Stomach (tissue), 9 donors: ENCODE measurements around the gene NAV2. TPM values are rescaled to one million over a fixed set of nuclear protein-coding genes. Genes with fewer than 3 reads are reported as not detected.

Source experiments
- DNase-seq, 2 donors: peaks; one replicate each; pipeline versions ENCODE4 v3.0.0 to v3.0.0-alpha.2; 2013 to 2019
- H3K27ac ChIP-seq, 5 donors: fragments of 200-600 bp in 4 of 5; sonication (generic) in 4 of 5; one replicate each; pipeline ENCODE4 v1.5.1; 2013 to 2019; ENCODE audit warnings: mild to moderate bottlenecking in 1 of 5, moderate library complexity in 1 of 5
- H3K27me3 ChIP-seq, 3 donors: fragments of 200-600 bp; sonication (generic); one replicate each; pipeline ENCODE4 v1.5.1; 2017 to 2019; ENCODE audit warnings: mixed run types in 1 of 3
- H3K36me3 ChIP-seq, 4 donors: fragments of 200-600 bp; sonication (generic); 1 replicate in 3 of 4; 2 replicates in 1 of 4; pipeline ENCODE4 v1.5.1; 2016 to 2019
- H3K4me1 ChIP-seq, 4 donors: fragments of 200-600 bp; sonication (generic); one replicate each; pipeline ENCODE4 v1.5.1; 2016 to 2019
- H3K4me3 ChIP-seq, 4 donors: fragments of 200-600 bp; sonication (generic) in 3 of 4; one replicate each; pipeline ENCODE4 v1.5.1; 2016 to 2019; ENCODE audit warnings: mild to moderate bottlenecking in 1 of 4
- H3K9me3 ChIP-seq, 4 donors: fragments of 200-600 bp; sonication (generic); one replicate each; pipeline ENCODE4 v1.5.1; 2016 to 2019
- CTCF ChIP-seq, 7 experiments: fragments of 450-650 bp in 4 of 7; fragments of 200-600 bp in 3 of 7; sonication (generic) in 3 of 7; IDR thresholded peaks; one replicate each; pipeline ENCODE4 v1.5.1; 2016 to 2019; ENCODE audit warnings: antibody characterized with exemption in 7 of 7, control low read depth in 2 of 7, mild to moderate bottlenecking in 1 of 7
- EP300 ChIP-seq: sonication (generic); formaldehyde crosslinking; IDR thresholded peaks from one replicate; pipeline ENCODE4 v1.6.1; 2017; ENCODE audit warnings: antibody characterized with exemption
- POLR2A ChIP-seq, 4 donors: fragments of 450-650 bp; IDR thresholded peaks; one replicate each; pipeline ENCODE4 v1.6.1; 2016; ENCODE audit warnings: antibody characterized with exemption in 4 of 4, control low read depth in 2 of 4, mild to moderate bottlenecking in 1 of 4, moderate library complexity in 1 of 4
- POLR2AphosphoS5 ChIP-seq, 3 donors: sonication (generic); formaldehyde crosslinking; IDR thresholded peaks; one replicate each; pipeline ENCODE4 v1.6.1; 2016; ENCODE audit warnings: antibody characterized with exemption in 3 of 3
- WGBS, 5 donors: extraction: QIAGEN DNeasy Blood & Tissue Kit in 3 of 5; methylation state at CpG; one replicate each; pipeline versions ENCODE4 v1.1.5 to v1.1.7; 2013 to 2018; 5-methylcytosine and 5-hydroxymethylcytosine counted together
- intact Hi-C: fragments of 100-400 bp; cut with DNase I; formaldehyde crosslinking; loops from one replicate; pipeline ENCODE4 v1.15.1; 2023; ENCODE audit warnings: low total_unique reads
- polyA plus RNA-seq, 3 donors: library from polyadenylated mRNA; stranded (reverse); fragments of 200-250 nt; gene quantifications; one replicate each; pipeline ENCODE4 v1.2.3, GENCODE V29; 2013
- total RNA-seq, 5 donors: library from RNA; depleted of rRNA; stranded (reverse); fragments of >200 nt; gene quantifications; one replicate each; pipeline versions ENCODE4 v1.1.0 to v1.2.3, GENCODE V29; 2014 to 2016
- donor health status: healthy with polysubstance abuse.
- donor health status: Bipolar disorder and iron deficiency.
- donor health status: healthy.

NAV2 gene
- total and polyA plus RNA-seq, 8 donors: 1.8 to 92.4 (median 7.9) TPM

- H3K36me3 ChIP-seq: peaks cover 0 to 43% (median 27%) of the 10 kb centered on the region in 4 donors
- 93 to 98% (median 94%) methylated on average over 2 of the region's 2 CpGs for WGBS, 5 donors
- peaks cover 0 to 4% (median 0%) of the 10 kb centered on the region in 4 donors for H3K9me3 ChIP-seq
- TF ChIP-seq POLR2A (IDR thresholded peaks at IDR 0.05): no peak
- no peak for TF ChIP-seq POLR2AphosphoS5 (IDR thresholded peaks at IDR 0.05)
- TF ChIP-seq CTCF (IDR thresholded peaks at IDR 0.05): no peak
- TF ChIP-seq EP300: no peak
- no peak for DNase-seq
- H3K4me3 ChIP-seq: no peak overlapping the region
- intact Hi-C loops: no loop called here
- H3K27ac ChIP-seq: no peak overlapping the region
- H3K4me1 ChIP-seq: peaks cover 0 to 12% (median 0%) of the 10 kb centered on the region in 4 donors
- H3K27me3 ChIP-seq: no peaks in the 10 kb centered on the region
Measured at GRCh38 chr11:19836666-19837065, 124.0 kb downstream of the NAV2 start.

DNA sequence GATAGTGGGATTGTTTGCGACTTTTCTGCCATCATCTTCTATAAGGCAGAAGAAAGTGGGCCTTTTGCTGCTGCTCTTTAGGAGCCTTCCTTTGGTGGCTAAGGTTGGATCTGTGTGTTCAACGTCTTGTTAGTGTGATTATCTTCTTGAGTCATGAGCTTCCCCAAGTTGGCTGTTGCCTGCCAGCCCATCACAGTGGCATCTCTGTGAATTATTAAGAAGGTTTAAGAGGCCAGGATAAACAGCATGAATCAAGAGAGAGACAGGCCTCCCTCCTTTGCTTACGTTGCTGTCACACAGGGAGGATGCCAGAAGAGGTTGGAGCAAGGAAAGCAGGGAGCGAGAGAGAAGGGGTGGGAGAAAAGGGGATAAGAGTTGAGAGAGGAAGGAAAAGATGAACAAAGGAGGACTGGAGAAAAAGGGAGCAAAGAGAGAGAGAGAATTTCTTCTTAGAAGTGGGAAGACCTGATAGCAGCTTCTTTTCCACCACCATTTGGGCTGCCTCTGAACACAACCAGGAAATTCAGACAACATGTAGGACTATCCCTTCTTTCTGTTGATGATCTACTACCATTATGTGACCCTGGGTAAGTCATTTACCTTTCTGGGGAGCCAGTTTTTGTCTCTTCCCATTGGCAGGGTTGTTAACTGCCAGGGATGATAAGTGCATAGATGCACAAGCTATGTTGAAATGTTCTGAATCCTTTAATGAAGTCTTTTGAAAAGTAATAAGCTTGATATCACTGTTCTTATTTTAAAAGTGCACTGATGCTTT is 126.5 kb downstream of the NAV2 start:
- Histone ChIP-seq H3K27ac (no peak overlapping the region), H3K36me3 (peaks cover 0 to 24% (median 9%) of the 10 kb centered on the region in 4 donors), H3K4me3 (no peak overlapping the region), H3K4me1 (peaks cover 0 to 18% (median 0%) of the 10 kb centered on the region in 4 donors), H3K27me3 (no peaks in the 10 kb centered on the region), H3K9me3 (no peaks in the 10 kb centered on the region)
- WGBS, 5 donors: 83 to 90% (median 86%) methylated on average over 4 of the region's 4 CpGs
- TF ChIP-seq POLR2A (IDR thresholded peaks at IDR 0.05) (no peak), CTCF (IDR thresholded peaks at IDR 0.05) (no peak)
- intact Hi-C loops: no loop called here
- no peak for DNase-seq

DNA sequence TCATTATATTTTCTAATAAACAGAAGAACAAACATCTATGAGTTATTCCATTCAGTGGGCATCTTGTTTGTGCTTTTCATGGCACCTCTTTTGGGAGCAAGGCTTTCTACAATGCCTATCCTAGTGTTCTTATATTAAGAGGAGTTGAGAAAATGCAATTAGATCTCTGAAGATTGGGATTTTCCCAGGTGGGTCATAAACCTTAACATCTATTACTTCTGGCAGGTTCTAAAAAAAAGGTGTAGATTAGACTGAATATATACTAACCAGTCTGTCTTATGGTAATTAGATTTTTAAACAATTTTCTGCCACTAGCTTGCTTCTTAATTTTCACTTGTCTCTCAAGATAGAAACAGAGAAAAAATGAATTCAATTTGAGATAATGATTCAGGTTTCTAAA is 128.3 kb downstream of the NAV2 start:
- Histone ChIP-seq H3K27me3 (no peaks in the 10 kb centered on the region), H3K4me3 (no peak overlapping the region), H3K27ac (no peak overlapping the region), H3K4me1 (peaks cover 0 to 18% (median 5%) of the 10 kb centered on the region in 4 donors), H3K36me3 (peaks cover 0 to 8% (median 0%) of the 10 kb centered on the region in 4 donors), H3K9me3 (no peaks in the 10 kb centered on the region)
- TF ChIP-seq POLR2A (IDR thresholded peaks at IDR 0.05): no peak
- no peak for TF ChIP-seq CTCF (IDR thresholded peaks at IDR 0.05)
- no peak for TF ChIP-seq EP300
- no peak for TF ChIP-seq POLR2AphosphoS5 (IDR thresholded peaks at IDR 0.05)
- no peak for DNase-seq
- intact Hi-C loops: no loop called here

DNA sequence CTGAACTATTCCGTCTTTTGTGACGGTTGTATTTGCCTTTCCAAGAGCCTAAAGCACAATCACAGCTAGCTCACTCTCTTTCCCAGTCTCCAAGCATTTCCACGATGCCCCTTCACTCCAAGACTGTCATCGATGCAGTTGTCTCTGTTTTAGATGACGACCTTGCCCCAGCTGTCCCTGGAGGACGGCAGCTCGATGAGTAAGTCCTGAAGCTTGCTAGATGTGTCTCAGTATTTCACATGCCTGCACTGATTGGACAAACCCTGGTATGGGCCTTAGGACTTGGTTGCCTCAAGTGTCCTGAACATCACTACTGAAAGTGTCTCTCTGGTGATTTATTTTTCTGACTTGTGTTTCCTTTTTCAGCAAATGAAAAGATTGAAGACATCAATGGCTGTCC is 129.9 kb downstream of the NAV2 start:
- TF ChIP-seq CTCF (IDR thresholded peaks at IDR 0.05) (no peak), POLR2A (IDR thresholded peaks at IDR 0.05) (no peak), EP300 (no peak), POLR2AphosphoS5 (IDR thresholded peaks at IDR 0.05) (no peak)
- H3K9me3 ChIP-seq: no peaks in the 10 kb centered on the region
- no peak overlapping the region for H3K4me3 ChIP-seq
- peaks cover 0 to 27% (median 9%) of the 10 kb centered on the region in 4 donors for H3K4me1 ChIP-seq
- 78 to 92% (median 84%) methylated on average over 7 of the region's 7 CpGs for WGBS, 5 donors
- intact Hi-C loops: no loop called here
- no peaks in the 10 kb centered on the region for H3K27me3 ChIP-seq
- H3K36me3 ChIP-seq: no peaks in the 10 kb centered on the region
- no peak for DNase-seq
- H3K27ac ChIP-seq: no peak overlapping the region
